GM19467 (cell line): ENCODE measurements around the gene SLC5A3.

Source experiments
- ATAC-seq: cut with Tn5 transposase; IDR thresholded peaks from one replicate; pipeline ENCODE4 v1.9.1; 2021; ENCODE audit warnings: mild to moderate bottlenecking, moderate library complexity; ENCODE audit not compliant: unreplicated experiment

The SLC5A3 gene

DNA sequence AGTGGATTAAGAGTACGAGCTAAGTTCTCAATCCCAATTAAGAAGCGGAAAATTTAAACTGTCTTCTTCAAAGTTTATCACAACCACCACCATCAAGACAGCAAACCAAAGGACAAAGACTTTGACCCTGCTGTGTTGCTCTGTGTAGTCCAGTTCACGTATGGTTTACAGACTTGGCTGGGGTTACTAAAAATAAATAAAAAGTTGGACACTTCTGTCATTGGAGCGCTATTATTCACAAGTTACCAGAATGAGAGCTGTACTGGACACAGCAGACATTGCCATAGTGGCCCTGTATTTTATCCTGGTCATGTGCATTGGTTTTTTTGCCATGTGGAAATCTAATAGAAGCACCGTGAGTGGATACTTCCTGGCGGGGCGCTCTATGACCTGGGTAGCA lies 21.6 kb downstream of the SLC5A3 start:
- no peak for ATAC-seq

DNA sequence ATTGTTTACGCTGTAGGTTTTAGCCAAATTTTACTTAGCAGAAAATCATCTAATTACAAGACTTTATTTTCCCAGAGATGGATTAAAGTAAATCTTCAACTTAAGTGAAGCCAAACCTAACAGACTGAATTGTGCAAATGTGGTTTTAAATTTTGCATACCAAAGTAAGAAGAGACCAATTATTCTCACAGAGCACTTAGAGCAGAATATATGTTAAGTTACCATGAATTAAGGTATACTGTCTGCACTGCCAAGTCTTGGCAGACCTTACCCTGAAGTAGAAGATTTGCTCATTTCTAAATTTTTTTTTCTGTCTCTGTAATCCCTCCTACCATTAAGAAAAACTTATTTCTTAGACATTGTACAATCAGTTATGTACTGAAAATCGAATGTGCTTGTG lies 24.1 kb downstream of the SLC5A3 start:
- ATAC-seq: no peak

DNA sequence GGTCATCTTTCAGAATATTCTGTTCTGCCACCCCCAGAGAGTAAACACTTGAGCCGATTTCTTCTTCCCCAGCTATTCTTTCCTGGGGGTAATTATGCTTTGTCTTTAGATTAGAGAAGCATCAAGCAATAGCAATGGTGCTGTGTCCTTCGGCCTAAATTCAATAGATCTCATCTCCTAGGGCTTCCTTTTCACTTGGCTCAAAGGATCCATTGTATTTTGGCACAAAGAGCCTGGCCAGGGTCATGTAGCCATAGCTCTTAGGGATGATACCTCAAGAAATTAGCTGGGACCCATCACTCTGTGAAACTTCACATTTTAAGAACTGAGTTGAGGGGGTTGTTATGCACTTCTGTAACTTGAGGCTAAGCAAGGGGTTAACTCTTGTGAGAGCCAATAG lies 27.0 kb downstream of the SLC5A3 start:
- ATAC-seq: no peak

DNA sequence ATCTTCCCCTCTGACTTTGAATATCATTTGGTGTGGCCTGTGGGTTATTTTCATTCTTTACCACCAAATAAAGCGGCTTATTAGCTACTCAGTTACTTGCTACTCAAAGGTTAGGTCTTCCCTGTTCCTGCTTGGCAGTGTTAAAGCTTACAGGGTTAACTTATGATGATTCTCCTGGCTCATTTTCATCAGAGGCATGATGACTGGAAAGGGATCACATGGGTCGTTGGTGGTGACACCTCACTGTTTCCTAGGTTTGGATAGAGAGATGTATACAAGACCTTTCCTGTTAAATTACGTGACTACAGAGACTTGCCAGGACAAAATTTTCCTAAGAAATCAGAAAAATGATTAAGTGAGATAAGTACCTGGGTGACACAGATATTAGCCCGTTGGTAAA lies 27.4 kb downstream of the SLC5A3 start:
- ATAC-seq: no peak

DNA sequence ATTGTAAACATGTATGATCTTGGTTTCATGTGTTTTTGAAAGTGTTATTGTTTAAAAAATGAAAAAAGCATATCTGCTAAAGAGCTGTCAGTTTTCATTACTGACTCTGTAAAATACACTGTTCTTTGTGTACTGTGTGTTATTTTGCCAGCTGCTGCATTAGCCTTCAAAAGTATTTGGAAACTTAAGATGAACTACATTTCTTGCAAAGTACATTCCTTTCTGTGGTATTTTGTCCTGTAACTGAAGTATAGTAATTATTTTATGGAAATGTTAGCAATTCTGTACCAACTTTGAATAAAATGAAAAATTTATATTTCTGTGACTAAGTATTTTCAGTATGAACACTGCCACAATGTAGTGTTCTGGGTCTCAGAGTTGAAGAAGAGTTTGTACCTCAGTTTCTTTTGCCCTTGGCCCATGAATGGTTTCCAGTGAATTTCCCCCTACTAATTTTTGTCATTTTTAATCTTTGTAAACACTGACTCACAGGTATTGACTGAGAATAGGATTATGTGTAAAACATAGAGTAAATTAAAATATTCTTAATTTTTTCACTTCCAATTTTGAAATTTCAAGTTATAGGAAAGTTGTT lies 32.7 kb downstream of the SLC5A3 start:
- ATAC-seq: no peak

DNA sequence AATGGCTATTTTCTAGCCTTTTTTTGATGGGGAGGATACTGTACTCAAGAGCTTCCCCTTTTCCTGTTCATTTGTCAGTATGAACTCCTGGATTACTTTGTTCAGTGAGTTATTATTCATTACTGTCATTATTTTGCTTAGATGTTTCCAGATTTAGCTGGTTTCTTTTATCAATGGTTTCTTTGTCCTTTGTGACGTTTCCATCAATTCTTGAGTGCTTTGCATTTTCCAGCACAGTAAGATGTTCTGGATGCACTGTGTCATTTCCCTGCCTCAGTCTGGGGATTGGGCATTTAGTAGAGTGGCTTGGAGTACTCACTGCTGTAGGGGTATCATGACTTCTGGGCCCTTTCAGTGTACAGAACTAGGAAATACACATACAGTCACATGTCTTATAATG lies 34.2 kb downstream of the SLC5A3 start:
- ATAC-seq: no peak

DNA sequence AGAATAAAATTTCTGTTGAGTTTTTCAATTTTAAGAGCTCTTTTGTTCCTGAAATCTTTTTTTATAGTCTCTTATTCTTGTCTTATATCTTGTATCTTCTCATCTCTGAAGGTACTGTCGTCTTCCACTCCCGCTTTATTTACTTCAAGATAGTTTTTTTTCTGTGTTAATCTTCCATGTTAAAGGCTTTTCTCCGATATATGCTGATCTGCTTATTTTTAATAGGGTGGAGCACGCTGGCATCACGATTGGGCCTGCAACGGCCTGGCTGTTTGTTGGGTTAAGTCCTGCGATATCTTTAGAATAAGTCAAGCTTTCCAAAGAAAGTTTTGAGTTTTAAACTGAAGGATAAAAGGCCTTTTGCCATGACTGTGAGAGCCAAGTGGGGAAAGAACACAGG lies 35.7 kb downstream of the SLC5A3 start:
- no peak for ATAC-seq

DNA sequence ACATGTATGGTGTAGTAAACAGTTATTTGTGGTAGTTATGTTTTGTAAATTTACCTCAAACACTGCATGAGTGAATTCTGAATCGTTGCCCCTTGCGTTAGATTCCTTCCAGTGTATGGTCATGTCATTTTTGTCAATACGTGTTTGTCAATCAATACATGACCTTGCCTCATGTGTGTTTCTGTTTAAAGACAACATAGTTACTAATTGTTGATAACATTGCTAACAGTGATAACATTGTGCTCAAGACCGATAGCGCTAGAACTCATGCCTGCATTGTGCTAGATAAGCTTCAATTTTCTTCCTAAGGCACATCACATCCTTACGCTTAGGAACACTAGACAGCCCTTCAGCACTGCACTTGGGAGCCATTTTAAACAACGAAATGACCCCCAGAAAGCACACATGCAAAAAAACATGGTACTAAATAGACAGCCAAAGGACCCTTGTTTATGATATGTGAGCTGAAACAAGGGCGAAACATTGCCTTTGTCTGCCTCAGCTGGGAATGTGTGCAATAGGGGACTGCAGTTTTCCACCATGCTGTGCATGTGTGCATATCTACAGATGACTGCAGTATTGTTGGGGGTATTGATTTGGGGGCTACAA lies 37.3 kb downstream of the SLC5A3 start:
- ATAC-seq: no peak

DNA sequence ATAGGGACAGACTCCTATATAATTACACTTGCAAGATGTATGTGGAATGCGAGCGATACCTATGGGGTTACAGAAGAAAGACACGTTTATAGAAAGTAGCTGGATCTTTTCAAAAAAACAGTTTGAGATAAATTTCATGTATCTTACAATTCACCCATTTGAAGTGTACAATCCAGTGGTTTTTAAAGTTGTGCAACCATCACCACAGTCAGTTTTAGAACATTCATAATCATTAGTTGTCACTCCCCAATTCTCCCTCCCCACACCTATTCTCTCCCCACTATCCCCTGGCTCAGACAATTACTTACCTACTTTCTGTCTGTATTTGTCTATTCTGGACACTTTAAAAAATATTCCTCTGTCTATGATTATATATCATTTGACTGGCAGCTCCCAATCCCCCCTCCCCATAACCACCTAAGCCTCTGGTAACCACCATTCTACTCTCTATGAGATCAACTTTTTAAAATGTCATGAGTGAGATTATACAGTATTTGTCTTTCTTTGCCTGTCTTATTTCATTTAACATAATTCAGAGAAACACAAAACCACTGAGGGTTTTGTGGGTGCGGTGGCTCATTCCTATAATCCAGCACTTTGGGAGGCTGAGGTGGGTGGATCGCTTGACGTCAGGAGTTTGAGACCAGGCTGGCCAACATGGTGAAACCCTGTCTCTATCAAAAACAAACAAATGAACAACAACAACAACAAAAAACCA lies 39.1 kb downstream of the SLC5A3 start:
- ATAC-seq: no peak

DNA sequence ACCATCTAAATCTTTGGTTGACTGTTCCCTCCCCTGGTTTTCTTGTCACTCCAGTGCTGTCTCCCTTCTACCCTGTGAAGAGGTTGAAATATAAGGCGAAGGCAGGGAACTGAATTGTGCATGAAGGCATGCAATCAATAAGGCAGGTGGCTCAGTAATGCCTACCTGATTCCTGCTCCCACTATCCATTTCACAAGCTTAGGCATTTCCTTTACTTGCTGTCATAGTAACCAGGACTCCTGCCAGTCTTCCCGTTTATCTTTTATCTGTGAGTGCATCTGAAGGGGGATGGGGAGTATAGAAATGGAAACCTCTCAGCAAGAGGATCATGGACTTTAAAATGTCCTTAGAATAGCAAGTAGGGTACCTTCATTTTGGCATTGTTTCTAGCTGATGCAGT lies 40.5 kb downstream of the SLC5A3 start:
- no peak for ATAC-seq

DNA sequence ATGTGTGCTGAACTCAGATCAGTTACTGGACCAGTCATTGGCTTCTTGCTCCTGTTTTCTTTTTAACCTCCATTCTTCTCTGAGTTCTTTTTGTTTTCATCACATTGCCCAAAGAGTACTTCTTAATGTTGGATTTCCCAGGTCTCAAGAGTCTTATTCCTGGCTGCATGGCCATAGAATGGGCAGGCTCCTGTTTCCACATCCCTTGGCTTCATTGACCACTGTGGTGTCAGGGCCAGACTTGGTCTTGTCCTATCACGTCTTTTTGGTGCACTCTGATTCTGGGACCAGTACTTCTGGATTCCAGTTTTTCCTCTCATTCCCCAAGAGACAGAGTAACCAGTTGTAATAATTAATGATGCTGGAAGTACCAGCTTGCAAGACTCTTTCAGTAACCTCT lies 41.8 kb downstream of the SLC5A3 start:
- ATAC-seq: no peak

DNA sequence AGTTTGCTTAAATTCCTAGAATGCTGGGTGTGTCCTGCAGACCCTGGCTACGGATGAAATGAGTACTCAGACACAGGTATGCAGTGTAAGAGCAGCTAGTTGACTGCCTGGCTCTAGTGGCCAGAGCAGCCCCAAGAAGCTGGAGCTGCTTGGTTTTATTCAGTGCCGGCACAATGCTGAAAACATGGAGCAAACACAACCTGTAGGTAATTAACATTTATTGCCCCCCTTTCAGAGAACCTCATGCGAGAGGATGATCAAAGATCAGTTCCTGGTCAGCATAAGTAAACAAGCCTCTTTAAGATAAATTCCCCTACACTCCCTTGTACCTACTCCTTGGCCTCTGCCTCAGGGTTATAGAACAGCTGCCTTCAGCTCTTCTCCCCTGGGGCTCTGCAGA lies 43.2 kb downstream of the SLC5A3 start:
- ATAC-seq: no peak

DNA sequence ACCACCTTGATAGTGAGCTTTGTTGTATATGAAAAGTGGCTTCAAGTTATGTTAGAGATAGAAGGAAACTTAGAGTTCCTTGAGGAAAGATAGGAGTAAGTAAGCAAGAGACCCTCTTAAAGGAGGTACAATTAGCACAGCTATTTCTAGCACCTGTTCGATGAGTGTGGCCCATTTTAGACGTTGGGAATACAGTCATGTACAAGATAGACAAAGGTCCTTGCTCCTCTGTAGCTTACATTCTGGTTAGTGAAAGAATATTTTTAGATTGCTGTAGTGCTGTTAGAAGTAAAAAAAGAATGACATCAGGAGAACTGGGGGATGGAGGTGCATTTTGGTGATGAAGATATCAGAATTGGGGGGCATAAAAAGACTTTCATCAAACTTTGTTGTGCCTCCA lies 47.5 kb downstream of the SLC5A3 start:
- ATAC-seq: no peak

DNA sequence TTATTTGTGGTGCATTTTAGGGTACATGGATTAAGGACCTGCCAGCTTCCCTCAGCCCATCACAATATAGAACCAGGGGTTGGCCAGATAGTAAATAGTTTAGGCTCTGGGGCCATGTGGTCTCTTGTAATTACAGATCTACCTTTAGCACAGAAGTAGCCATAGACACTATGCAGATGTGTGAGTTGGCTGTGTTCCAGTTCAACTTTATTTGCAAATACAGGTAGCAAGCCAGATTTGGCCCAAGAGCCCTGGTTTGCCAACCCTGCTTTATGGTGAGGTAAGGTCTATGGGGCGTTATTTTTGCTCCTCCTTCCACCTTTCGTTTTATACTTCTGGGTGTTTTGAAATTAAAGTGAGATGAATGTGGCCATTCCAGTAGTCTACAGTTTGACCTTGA lies 48.7 kb downstream of the SLC5A3 start:
- ATAC-seq: no peak
